Kidney tubule cell (primary cell): Measurements from ENCODE around the gene EEF1AKMT1.
A peak's percentile ranks its signal among the peaks of the same experiment; 100 is the strongest.

Experiments used
- DNase-seq: peaks from one replicate; pipeline ENCODE4 v3.0.0-alpha.2; 2018; ENCODE audit warnings: low spot score

The EEF1AKMT1 gene, protein sequence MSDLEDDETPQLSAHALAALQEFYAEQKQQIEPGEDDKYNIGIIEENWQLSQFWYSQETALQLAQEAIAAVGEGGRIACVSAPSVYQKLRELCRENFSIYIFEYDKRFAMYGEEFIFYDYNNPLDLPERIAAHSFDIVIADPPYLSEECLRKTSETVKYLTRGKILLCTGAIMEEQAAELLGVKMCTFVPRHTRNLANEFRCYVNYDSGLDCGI

DNA sequence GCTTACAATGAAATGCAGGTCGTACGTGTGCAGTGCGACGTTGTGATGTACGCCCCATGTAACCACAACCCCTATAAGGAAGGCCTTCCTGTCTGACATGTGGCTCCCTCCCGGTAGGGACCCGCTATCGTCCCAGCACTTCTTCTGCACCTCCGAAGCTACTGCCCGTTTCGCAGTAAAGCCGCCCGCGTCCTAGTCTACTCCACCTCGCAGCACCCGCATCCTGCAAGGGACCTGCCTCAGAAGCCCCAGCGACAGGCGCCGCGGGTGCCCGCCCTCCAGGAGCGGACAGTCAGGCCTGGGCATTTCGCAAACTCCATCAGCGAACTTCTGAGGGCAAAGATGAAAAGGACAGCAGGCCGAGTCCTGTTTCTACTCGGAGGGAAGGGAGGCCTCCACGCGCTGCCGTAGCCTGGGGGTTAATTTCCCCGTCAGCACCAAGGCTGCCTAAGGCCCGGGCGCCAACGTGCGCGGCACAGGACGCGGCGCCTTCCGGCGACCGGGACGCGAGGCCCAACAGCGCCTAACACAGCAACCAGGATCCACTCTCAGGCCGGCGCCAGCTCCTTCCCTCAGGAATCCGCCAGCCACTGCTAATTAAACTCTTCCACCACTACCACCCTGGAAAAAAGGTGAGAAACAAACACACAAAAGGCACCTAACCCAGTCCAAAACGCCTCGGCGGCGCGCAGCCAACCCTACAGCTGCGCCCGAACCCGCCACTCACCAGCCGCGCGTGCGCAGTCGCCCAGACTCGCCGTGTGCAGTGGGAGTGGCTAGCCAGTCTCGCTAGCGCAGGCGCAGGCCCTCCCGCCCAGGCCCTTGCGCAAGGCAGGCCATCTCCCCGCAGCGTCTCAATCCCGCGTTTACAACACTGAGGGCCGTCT is at the start of gene EEF1AKMT1:
EEF1AKMT1 (minus strand) TSS at position 768 of the 887 bp plus-strand sequence. CDS start 16,363 bp downstream, outside the sequence.
- peak; percentile 93 for DNase-seq

DNA sequence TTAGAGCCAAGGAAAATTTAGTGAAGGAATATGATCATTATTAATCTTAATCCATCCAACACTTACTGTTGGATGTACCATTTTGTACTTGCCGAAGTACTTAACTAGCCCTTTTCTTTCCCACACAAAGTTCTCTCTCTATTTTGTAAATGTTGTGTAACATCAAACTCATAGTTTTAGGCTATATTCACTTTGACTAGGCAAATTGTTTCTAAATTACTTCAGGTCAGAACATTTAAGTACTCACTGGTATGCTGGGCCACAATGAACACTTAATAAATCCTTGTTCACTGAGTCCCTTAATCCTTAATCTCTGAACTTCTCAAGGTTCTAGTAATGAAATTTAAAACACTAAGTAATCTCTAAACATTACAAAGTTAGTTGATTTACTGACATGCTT is 49.3 kb upstream of the EEF1AKMT1 start:
- DNase-seq: no peak

DNA sequence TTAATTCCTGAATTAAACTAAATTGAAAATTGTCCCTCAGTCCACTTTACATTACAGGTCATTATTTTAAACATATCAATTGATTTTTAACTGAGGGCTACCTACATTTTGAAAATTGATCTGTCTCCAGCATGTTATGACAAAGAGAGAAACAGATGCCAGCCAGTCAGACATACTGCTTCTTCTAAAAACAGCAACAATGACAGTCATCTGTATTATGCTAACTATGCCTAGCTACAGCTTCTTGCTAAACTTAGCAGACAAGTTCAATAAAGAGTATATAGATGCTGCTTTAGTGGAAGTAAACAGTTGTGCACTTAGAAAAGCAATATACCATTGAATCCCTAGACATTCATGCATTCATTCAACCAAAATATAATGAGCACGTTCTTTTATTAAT is 48.6 kb upstream of the EEF1AKMT1 start:
- no peak for DNase-seq

DNA sequence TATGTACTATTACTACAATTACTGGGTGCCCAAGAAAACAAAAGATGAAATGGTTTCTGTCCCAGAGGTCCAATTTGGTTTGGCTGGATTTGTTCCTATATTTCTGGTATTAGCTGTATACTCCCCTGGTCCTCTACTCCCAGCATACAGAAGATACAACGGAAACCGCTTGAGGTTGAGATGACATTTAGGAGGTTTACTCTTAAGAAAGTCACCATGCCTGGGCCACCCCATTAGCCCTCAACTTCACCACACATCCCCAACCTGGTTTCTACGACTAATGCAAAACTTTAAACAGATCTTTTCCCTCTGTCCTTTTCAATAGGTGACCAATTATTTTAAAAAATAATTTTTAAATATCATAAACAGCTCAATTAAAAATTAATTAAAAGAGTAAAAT is 46.0 kb upstream of the EEF1AKMT1 start:
- no peak for DNase-seq

DNA sequence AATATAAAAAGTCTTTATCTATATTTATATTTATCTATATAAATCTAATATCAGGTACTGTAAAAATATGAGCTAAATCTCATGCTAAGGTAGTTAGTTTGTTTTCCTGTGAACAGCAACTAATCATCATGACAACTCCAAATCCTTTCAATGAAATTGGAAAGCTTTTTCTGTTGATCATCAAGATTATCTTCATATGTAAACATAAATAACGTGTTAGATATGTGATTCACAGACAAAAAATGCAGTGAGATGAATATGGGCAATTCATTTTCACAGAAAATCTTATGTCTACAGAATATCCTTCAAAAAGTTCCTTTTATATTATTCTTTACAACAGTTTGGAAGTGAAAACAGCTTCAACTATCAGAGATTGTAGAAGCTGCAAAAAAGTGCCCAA is 41.7 kb upstream of the EEF1AKMT1 start:
- DNase-seq: no peak

DNA sequence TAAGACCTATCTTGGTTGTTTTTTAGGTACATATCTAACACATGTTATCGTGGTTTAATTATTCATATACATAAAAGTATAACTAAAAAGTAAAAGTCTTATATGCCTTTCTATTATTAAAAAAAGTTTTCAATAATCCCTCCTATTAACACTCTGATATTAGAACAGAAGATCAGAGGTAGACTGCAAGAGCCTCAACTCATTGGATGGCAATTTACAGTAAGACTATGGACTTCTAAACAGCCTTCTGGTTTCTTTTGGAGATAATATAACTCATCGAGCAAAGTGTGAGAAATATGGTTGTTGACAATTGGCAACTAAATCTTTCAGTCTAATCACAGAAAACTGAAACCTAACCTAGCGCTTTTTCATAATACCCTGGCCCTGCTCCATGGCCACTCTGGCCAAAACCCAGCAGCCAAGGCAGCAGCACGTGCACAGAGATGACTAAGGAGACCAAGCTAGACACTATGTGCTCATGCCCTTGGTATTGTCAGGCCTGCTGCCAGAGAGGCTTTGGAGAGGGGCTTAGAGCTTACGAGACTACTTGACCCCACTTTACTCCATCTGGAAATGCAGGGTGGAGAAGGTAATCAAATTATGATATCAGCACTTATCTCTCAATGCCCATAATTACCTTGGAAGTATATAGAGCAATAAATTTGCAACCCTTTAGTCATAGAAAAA is 40.6 kb upstream of the EEF1AKMT1 start:
- DNase-seq: peak; percentile 78

DNA sequence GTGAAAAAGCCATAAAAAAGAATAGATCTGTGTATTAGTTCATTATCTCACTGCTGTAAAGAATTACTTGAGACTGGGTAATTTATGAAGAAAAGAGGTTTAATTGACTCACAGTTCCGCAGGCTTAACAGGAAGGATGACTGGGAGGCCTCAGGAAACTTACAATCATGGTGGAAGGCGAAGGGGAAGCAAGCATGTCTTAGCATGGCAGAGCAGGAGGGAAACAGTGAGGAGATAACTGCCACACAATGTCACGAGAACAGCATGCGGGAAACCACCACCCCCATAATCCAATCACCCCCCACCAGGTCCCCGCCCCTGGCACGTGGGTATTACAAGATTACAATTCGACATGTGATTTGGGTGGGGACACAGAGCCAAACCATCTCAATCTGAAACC is 39.1 kb upstream of the EEF1AKMT1 start:
- DNase-seq: no peak

DNA sequence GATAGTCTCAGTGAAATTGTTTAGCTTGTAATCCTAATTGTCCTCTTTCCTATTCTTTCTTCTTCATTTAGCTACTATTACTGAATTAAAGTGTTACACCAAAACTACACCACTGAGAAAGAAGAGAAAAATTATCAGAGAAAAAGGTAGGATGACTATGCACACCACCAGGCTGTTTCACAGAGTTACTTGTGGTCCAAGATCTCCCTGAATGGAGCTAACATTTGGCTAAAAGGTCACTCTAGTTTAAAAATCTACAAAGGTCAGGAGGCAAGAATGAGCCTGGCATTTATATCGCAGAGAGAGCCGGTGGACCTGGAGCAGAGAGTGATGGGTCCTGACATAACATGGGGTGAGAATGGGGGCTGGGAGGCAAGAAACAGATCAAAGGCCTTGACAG is 37.0 kb upstream of the EEF1AKMT1 start:
- DNase-seq: no peak

DNA sequence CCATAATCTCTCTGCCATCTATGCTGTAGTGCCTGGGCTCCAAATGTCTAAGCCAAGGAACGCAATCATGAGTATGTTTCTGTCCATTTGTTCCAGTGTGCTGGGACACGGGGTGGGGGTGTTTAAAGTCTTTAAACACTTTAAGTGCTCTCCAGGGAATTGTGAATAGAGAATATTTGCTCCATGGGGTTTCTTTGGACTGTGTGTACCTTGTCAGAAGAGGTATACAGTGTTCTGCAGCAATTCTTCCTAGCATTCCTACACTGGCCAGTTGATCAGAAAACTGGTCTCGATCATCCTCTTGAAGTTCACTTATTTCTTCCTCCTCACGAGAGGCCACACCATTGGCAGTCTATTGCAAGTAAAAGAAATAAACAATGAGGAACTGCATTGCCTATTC is 35.1 kb upstream of the EEF1AKMT1 start:
- DNase-seq: no peak

DNA sequence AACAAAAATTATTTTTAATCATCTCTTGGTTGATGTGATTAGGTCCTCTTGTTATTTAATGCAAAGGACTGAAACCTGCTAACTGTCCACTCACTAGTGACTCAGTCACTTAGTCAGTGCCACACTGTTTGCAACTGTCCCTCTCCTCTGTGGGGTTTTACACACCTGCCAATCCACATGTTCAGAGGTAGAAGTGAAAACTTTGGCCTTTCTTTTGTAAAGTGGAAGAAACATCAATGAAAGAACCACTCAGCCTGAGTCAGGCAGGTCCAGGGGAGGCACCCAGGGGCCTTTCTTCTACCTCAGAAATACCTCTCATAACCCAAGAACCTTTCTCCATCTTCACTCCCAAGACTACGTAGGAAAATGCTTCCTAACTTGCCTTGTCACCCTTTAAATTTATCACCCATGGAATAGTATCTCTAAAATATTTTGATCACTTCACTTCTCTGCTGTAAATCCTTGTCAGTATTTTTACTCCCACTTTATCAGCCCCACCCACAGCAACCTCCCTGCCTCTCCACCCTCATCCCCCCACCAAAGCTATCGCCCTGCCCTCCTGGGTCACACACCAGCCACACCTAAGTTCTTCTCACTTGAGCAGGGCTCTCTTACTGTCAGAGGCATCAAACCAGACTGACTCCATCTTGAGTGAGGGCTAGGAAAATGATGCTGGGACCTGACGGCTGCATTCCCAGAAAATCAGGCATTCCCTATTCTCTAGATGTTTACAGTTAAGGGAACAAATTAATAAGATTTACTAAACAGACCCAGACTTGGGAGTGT is 29.6 kb upstream of the EEF1AKMT1 start:
- DNase-seq: peak; percentile 44

DNA sequence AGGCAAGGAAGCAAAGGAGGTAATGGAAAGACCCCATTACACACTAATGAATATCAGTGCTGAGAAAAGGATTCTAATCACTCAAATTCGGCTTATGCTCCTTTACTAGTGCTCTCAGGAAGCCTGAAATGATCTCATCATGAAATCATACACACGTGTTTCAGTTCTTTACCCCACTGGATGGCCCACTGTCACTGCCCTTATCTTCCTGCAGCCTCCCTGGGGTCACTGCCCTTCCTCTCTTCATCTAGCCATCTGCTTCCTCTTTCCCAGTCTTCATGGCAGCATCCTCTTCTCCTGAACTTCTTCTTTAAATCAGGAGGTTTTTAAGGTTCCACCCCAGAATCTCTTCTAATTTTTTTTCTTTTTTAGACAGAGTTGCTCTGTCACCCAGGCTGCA is 27.9 kb upstream of the EEF1AKMT1 start:
- DNase-seq: no peak

DNA sequence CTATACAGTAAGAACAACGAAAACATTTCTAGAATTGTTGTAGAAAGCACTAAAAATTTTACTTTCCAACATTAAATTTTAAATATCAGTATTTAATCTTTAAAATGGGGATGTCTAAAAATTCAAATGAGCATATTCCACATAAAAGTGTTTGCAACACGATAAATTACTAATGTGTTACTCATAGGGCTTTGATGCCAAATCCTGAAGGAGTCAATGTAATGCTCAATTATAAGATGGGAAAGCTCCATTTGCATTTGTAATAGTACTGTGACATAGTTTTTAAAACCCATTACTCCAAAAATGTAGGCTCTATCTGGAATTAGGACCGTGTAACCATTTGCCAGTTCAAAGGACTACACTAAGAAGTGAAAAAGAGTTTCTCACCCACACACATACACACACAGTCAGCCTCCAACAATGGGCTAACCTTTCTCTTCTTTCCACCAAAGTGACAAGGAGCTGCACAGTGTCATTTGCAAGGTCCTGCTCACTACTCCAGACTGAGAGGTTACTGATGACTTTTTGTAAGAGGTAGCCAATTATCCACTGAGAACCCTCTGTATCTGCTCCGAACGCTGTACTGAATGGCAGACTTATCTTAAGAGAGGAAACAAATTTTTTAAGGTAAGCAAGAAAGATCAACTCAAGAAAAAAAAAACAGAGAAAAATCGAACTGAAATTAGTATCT is 26.1 kb upstream of the EEF1AKMT1 start:
- no peak for DNase-seq

DNA sequence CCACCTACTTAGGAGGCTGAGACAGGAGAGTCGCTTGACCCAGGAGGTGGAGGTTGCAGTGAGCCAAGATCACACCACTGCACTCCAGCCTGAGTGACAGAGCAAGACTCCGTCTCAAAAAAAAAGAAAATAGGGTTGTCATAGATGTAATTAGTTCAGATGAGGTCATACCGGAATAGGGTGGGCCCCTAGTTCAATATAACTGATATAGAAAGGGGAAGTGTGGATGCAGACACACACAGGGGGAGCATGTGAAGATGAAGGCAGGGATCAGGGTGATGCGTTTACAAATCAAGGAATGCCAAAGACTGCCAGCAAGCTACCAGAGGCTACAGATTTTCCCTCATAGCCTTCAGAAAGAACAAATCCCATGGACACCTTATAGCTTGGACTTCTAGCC is 24.3 kb upstream of the EEF1AKMT1 start:
- DNase-seq: no peak

DNA sequence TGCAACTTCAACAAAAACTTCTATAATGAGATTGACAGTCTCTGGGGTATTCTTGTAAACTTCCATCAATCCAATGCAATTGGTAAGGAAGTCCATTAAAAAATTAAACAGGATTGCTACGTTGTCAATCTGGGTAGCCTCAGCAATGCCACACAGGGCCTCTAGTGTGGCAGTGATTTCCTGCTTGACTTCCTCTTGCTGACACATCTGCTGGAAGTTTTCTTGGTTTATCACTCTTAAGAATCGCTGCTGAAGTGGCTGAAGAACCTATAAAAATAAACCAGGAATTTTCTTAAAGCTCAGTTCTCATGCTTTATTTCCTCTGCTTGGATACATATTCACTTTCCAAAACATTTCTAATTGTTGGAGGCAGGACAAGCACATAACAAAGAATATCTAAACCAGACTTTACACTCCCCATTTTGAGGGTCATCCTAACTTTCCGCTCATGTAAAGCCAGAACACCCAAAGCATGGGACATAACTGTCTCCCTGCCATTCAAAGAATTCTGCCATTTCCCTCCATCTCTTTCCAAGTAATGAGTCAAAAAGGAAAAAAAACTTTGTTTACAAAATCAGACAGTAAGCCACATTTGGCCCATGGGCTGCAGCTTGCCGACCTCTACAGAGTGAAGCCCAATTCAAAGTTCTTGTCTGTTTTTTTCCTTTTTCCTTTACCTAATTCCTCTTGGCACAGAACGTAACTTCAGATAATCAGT is 23.2 kb upstream of the EEF1AKMT1 start:
- DNase-seq: peak; percentile 57

DNA sequence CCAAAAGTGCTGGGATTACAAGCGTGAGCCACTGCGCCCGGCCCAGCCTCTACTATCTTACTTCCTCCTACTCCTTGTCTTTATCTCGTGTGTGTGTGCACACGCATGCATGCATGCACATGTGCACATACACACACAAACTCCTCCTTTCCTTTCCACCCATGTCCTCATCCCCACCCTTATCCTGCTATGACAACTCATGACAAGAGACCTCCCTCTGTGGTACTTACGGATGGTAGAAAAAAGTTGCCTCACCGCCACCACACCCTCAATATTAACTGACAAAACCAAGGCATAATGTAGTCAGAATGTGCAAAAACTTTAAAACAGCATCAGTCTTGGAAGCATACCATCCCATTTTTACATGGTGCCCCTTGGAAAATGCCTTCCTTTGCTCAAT is 15.9 kb upstream of the EEF1AKMT1 start:
- no peak for DNase-seq

DNA sequence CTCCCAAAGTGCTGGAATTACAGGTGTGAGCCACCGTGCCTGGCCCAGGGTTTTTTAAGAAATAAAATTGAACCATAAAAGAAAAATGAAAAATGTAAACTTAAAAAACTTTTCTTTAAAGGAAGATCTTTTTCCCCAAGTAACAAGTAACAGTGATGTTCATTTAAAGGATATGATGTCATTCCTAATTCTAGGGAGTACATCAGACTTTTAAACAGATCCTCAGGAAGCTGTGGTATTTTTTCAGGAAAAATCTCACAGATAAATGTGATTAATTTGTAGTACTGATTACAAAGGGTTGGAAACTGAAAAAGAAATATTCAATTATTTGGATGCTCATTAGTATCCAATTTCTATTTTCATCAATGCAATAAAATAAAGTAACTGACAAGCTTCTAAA is 14.6 kb upstream of the EEF1AKMT1 start:
- no peak for DNase-seq

DNA sequence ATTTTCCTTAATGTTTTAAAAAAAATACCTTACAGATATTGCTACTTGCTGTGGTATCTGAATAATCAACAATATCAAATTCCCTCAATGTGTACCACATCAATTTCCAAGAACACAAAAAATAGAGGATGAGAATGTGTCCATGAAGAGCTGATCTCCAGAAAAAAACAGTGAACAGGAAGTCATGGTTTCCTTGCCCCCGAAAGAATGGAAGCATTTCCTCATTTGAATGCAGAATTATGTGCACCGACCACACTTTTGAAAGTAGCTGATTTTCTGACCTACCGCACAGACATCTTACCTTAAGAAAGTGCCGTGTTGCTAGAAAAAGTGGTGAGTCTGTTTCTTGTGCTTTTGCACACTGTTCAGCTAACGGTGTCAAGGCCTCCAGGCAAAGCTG is 13.4 kb upstream of the EEF1AKMT1 start:
- no peak for DNase-seq

DNA sequence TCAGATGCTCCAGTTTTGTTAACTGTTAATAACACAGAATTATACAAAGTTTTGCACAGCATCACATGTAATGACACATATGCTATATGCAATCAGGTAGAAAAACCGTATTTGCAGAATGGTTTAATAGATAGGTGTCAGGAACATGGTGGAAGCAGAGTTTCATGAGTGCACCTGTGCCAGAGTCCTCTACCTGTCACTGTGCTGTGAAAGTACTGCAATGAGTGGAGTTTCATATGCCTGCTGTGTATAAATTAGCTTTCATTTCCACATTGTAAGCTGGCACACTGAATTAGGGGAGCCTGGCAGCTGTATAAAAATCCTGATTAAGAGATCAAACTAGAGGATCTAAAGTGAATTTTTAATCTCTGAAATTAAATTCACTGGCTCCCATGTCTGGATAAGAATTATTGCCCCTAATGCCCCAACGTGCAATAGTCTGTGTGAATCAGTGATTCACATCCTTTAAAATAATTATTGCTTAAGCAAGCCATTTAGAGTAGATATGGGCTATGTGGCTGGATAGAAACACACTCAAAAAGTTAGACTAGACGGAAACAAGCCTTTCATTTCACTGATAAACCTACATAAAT is 8.5 kb upstream of the EEF1AKMT1 start:
- no peak for DNase-seq

DNA sequence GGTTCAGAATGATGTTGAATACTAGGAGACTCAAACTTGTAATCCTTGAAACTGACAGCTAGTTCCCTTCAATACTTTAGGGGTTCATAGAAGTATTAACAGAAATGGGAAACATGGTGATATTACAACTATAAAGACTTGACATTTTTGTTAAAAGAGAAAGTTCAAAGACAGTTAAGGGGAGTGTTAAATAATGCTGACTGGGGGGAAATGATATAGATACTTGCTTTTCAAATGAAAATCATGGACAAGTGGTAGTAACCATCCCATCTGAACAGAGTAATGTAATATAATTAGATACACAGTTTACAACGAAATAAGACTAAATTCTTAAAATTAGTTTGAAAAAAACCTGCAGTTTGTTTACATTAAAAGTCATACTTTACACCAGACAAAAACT is 6.6 kb upstream of the EEF1AKMT1 start:
- no peak for DNase-seq

DNA sequence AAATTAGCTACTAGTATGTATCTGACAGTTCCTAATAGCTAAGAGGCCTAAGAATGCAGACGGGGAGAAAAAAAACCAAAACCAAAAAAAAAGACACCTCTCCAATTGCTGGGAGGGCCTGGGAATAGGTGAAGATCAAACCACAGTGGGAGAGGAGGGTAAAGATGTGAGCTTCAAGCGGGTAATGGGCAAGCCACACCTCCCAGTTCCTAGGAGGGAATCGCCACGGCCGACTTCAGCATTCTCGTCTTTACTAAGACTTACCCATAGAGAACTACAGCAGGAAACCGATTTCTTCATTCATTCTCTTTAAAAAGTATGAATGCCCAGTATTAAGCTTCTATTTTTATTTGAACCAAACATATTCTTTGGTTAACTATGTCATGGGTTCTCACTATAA is 5.6 kb upstream of the EEF1AKMT1 start:
- DNase-seq: no peak

DNA sequence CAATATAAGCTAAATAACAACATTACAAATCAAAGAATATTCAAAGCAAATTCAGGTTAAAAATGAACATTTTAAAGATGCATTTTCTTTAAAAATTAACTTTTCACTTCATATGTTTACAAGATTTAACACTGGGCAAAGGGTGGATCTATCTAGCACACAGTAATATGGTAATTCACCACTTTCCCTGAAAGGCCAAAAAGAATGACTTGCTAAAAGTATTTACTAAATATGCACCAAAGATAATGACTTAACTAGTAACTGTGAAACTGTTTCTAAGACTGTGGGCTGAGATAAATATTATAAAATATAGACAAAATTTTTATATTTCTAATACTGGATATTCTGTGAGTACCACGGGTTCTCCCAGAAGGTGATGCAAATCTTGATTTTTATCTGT is 4.5 kb upstream of the EEF1AKMT1 start:
- no peak for DNase-seq
